Heart left ventricle (tissue), 13 donors: ENCODE measurements around the gene PRPSAP1.

Experiments
- POLR2A ChIP-seq, 2 donors: fragments of 450-650 bp; IDR thresholded peaks; one replicate each; pipeline ENCODE4 v1.6.1; 2017; ENCODE audit warnings: antibody characterized with exemption in 2 of 2, mild to moderate bottlenecking in 2 of 2, moderate library complexity in 2 of 2
- TF ChIP-seq, protein P1 (sequence below), 12 donors: fragments of 200-600 bp; sonication (generic) in 4 of 12; IDR thresholded peaks; one replicate each; pipeline versions ENCODE4 v1.5.0 to v1.8.0; 2018 to 2022; ENCODE audit warnings: antibody characterized with exemption in 12 of 12, mild to moderate bottlenecking in 5 of 12
- donor health status: ischemic (EF 13 %, LVEDD 7.1; RV severe dilation, severe dysfunction).
- donor health status: DM: no; HTN: yes; CAD: no.
- donor health status: DM: no; HTN: no; CAD: no.
- donor health status: ischemic (EF 25% LVEDD 6.9; RV normal size, moderate dysfunction).
- donor health status: ischemic (EF 25% LVEDD 5.7; RV mildly dilated, moderate dysfunction).
- donor health status: ischemic (EF 35%, LVEDD 5.7; RV mildly dilated, moderate dysfunction).
- donor health status: nonischemic (EF 11% LVEDD 7.7; RV severe dilation, severe dysfunction).
- donor health status: DM: yes; HTN: yes; CAD: no.
- donor health status: PGD.
- donor health status: ischemic (EF 29% LVEDD 5.4; RV normal size, mild dysfunction).
- donor health status: nonischemic (EF 23%, LVEDD 6.1; RV moderate dilation, normal function).

DNA sequence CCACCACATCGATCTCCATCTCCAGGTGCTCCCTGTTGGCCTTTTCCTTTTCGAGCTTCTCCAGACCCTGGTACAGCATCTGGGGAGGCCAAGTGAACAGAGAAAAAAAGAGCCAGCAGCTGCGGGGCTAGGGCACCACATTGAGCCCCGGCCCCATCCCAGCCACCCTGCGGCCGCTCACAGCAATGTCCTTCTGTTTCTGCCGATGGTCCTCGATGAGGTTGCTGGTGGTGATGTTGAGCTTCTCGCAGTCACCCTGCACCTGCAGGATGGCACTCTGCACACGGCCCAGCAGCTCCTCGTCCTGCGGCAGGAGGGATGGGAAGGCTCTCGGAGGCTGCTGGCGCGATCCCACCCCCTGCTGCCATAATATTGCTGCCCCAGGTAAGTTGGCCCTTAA is 73.1 kb downstream of the PRPSAP1 start:
- TF ChIP-seq, protein P1, sequence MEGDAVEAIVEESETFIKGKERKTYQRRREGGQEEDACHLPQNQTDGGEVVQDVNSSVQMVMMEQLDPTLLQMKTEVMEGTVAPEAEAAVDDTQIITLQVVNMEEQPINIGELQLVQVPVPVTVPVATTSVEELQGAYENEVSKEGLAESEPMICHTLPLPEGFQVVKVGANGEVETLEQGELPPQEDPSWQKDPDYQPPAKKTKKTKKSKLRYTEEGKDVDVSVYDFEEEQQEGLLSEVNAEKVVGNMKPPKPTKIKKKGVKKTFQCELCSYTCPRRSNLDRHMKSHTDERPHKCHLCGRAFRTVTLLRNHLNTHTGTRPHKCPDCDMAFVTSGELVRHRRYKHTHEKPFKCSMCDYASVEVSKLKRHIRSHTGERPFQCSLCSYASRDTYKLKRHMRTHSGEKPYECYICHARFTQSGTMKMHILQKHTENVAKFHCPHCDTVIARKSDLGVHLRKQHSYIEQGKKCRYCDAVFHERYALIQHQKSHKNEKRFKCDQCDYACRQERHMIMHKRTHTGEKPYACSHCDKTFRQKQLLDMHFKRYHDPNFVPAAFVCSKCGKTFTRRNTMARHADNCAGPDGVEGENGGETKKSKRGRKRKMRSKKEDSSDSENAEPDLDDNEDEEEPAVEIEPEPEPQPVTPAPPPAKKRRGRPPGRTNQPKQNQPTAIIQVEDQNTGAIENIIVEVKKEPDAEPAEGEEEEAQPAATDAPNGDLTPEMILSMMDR (IDR thresholded peaks at IDR 0.05): no peak
- TF ChIP-seq POLR2A (IDR thresholded peaks at IDR 0.05): no peak
